Tracheal epithelial cell (primary cell): ENCODE measurements around the gene SLC17A3. TPM values are rescaled to one million over a fixed set of nuclear protein-coding genes. Genes with fewer than 3 reads are reported as not detected.

Experiments
- total RNA-seq: library from RNA; depleted of rRNA; stranded (reverse); fragments of >200 nt; gene quantifications from 2 replicates; pipeline ENCODE4 v1.2.1, GENCODE V29; 2014

The SLC17A3 gene
- 0.72 TPM in 1 of 2 replicates, not detected in the other for total RNA-seq

DNA sequence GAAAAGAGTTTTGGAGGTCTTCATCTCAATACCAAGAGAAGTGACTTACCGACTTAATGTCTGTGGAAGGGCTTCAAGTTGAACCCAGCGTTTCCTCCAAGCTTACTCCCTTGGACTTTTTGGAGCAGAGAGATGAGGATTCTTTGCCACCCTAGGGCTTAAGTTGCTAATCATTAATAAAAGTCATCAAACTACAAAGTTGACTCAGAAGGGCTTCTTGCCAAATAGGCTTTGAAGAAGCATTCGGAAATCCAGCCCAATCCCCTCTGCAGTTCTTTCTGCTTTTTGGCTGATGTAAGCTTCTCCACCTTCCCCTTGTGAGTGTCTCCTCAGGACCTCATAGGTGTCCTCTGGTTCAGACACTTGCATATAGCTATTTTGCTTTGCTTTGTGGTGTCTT, at the start of gene SLC17A3:
SLC17A3 (minus strand) TSS at position 126 of the 400 bp plus-strand sequence. CDS start 5,856 bp downstream, outside the sequence.

DNA sequence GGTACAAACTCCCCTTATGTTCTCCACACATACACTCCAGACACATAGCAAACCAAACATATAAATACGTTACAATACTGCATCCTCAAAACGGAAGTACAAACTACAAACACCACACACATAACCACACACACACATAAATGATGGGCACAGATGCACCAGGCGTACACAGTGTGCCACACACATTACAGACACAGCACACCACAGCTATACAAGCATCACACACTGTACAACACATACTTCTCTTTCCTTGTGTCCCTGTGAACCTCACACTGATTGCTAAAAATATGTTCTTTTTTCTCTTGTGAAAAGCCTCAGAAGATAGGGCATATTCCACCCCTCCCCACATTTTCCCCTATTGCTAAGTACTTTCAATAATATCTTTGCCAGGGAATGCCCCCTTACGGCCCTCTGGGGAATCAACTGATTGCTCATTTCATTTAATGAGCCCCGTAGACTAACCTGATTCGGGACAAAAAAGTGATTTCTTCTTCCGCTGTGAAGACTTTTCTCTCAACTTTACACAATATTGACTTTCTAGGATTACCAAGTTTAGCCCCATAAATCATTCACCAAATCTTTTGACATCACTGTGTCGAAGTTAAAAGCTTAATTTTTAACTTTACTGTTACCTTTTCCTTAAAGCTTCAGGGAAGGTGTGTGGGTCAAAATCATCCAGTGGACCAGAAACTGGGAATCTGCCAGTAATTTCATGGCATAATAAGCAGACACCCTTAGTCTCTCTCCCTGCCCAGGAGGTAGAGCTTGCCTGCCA, 42.3 kb downstream of the SLC17A3 start, which contains the start of gene SLC17A1:
SLC17A1 (minus strand) TSS at position 521 of the 775 bp plus-strand sequence. CDS start 1,495 bp downstream, outside the sequence.

Other genes starting within 250 kb of the SLC17A3 start
- gene SCGN, start 222.0 kb downstream of the SLC17A3 start, total RNA-seq, result not detected in 2 replicates
- gene SLC17A4, start 119.5 kb downstream of the SLC17A3 start, total RNA-seq, result under 0.01 TPM in 1 of 2 replicates, not detected in the other
- gene SLC17A1, start 42.2 kb downstream of the SLC17A3 start, total RNA-seq, result 1.4 TPM in 1 of 2 replicates, not detected in the other
- not detected in 2 replicates for gene SLC17A2, start 56.4 kb upstream of the SLC17A3 start, total RNA-seq
- gene TRIM38, start 88.6 kb upstream of the SLC17A3 start, total RNA-seq, result 4.0 and 4.3 TPM in 2 replicates
- 3.4 and 5.5 TPM in 2 replicates for gene HFE, start 213.2 kb upstream of the SLC17A3 start, total RNA-seq